ENCODE data around the gene CD38.

Gene CD38

GRCh38 chr4:15883610-15884243 lies 105.6 kb downstream of the CD38 start:
- Histone ChIP-seq H3K27ac (ENCODE audit: extremely low read depth, low read depth, low read length) (no peak overlapping the region), H3K4me1 (ENCODE audit: control insufficient read depth, insufficient read depth, low read length) (no peaks in the 10 kb centered on the region), H3K4me3 (ENCODE audit: low read depth, low read length) (no peak overlapping the region), H3K36me3 (ENCODE audit: control insufficient read depth in 2 of 2, insufficient read depth in 1 of 2, low read length in 2 of 2) (no peaks in the 10 kb centered on the region), H3K9me3 (ENCODE audit: control insufficient read depth, insufficient read depth, low read depth, low read length) (no peaks in the 10 kb centered on the region)
- CTCF ChIA-PET = interaction anchor here (0.7 to 5.3 kb wide), 15 partner anchors 8 to 381 kb away, joined by 3 to 119 read pairs (median 12); no protein-coding TSS in a partner anchor
- TF ChIP-seq CTCF (tag by site-specific recombination; IDR thresholded peaks at IDR 0.05) (no peak), ZNF366 (tag by site-specific recombination; conservative IDR thresholded peaks at IDR 0.05) (no peak), ZBTB1 (tag by site-specific recombination; IDR thresholded peaks at IDR 0.05) (no peak), ZNF473 (tag by site-specific recombination; IDR thresholded peaks at IDR 0.05) (no peak), ZNF132 (tag by site-specific recombination; IDR thresholded peaks at IDR 0.05; ENCODE audit: borderline replicate concordance) (no peak), ATF2 (tag by site-specific recombination; IDR thresholded peaks at IDR 0.05; ENCODE audit: low read depth) (no peak), ZBTB11 (tag by site-specific recombination; conservative IDR thresholded peaks at IDR 0.05; ENCODE audit: low read depth) (no peak), ZNF610 (tag by site-specific recombination; IDR thresholded peaks at IDR 0.05; ENCODE audit: borderline replicate concordance) (no peak), ZNF571 (tag by site-specific recombination; IDR thresholded peaks at IDR 0.05) (no peak), INSM2 (tag by site-specific recombination; IDR thresholded peaks at IDR 0.05) (no peak), ZNF157 (tag by site-specific recombination; IDR thresholded peaks at IDR 0.05) (no peak), ZNF624 (tag by site-specific recombination; IDR thresholded peaks at IDR 0.05) (no peak), ZFP37 (tag by site-specific recombination; IDR thresholded peaks at IDR 0.05) (no peak), ZBTB49 (tag by site-specific recombination; IDR thresholded peaks at IDR 0.05; ENCODE audit: low read depth) (no peak), ZBTB10 (tag by site-specific recombination; IDR thresholded peaks at IDR 0.05) (no peak), BCL11A (tag by site-specific recombination; IDR thresholded peaks at IDR 0.05; ENCODE audit: low read depth) (no peak), ELK4 (IDR thresholded peaks at IDR 0.05; ENCODE audit: borderline replicate concordance, low read depth, low read length) (no peak), ZNF423 (tag by site-specific recombination; IDR thresholded peaks at IDR 0.05) (no peak)
- POLR2A ChIA-PET = interaction anchor here (1.4 kb wide), 1 partner anchor 72 kb away, joined by 6 read pairs; no protein-coding TSS in a partner anchor

Data from HEK293 (cell line).